Measurements from ENCODE around the gene PIP5K1B.

Gene PIP5K1B

DNA sequence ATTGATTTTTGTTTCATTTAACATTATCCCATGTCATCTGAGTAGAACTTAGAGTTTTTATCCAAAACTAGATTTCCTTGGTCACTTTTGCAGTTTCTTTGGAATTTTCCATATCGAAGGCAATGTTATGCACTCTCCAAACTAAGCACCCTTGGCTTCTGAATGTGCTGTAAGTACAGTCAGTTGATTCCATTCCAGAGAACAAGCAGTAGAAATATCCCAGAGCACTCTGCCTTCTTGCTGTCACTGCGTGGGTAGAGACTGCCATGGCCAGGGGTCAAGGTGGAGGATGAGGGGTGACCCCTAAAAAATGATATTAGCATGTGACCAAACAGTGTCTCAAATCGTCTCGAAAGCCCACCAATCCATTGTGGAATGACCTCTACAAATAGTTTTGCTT is 36.2 kb downstream of the PIP5K1B start:
- TF ChIP-seq EZH2phosphoT487 (IDR thresholded peaks at IDR 0.05; ENCODE audit: low read length) = no peak
- no peaks in the 10 kb centered on the region for H3F3A ChIP-seq (ENCODE audit: insufficient read depth, low read length)
- no peak overlapping the region for H3K4me2 ChIP-seq (ENCODE audit: low read depth, low read length)

GRCh38 chr9:68741704-68742332 is 36.8 kb downstream of the PIP5K1B start:
- no peaks in the 10 kb centered on the region for H3K4me1 ChIP-seq (ENCODE audit: low read length)
- no peak for TF ChIP-seq EZH2phosphoT487 (IDR thresholded peaks at IDR 0.05; ENCODE audit: low read length)
- TF ChIP-seq EZH2 (optimal IDR thresholded peaks at IDR 0.05; ENCODE audit: low read depth, low read length) = no peak
- TF ChIP-seq, protein P1, sequence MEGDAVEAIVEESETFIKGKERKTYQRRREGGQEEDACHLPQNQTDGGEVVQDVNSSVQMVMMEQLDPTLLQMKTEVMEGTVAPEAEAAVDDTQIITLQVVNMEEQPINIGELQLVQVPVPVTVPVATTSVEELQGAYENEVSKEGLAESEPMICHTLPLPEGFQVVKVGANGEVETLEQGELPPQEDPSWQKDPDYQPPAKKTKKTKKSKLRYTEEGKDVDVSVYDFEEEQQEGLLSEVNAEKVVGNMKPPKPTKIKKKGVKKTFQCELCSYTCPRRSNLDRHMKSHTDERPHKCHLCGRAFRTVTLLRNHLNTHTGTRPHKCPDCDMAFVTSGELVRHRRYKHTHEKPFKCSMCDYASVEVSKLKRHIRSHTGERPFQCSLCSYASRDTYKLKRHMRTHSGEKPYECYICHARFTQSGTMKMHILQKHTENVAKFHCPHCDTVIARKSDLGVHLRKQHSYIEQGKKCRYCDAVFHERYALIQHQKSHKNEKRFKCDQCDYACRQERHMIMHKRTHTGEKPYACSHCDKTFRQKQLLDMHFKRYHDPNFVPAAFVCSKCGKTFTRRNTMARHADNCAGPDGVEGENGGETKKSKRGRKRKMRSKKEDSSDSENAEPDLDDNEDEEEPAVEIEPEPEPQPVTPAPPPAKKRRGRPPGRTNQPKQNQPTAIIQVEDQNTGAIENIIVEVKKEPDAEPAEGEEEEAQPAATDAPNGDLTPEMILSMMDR (IDR thresholded peaks at IDR 0.05; ENCODE audit: low read length) = no peak
- H3K27ac ChIP-seq (ENCODE audit: low read length) = no peak overlapping the region
- H3K4me3 ChIP-seq (ENCODE audit: low read length) = no peak overlapping the region
- peaks cover 11% of the 10 kb centered on the region; the same call in 1 of the 2 replicates for H3K79me2 ChIP-seq (ENCODE audit: low read length)
- no peaks in the 10 kb centered on the region for H3K9me3 ChIP-seq (replicated peaks; ENCODE audit: insufficient read depth, low read length)
- H3K36me3 ChIP-seq (replicated peaks; ENCODE audit: insufficient read depth, low read length) = no peaks in the 10 kb centered on the region
- no peaks in the 10 kb centered on the region for H3K27me3 ChIP-seq (replicated peaks; ENCODE audit: insufficient read depth, low read length)
- no peaks in the 10 kb centered on the region for H3K9me2 ChIP-seq (replicated peaks; ENCODE audit: insufficient read depth, low read length)
- no peak overlapping the region for H3K9ac ChIP-seq (ENCODE audit: low read length)
- no peak overlapping the region for H2AFZ ChIP-seq (ENCODE audit: low read length)
- no peak for DNase-seq
- no peaks in the 10 kb centered on the region for H3F3A ChIP-seq (ENCODE audit: insufficient read depth, low read length)
- H3K4me2 ChIP-seq (ENCODE audit: low read depth, low read length) = no peak overlapping the region
- H4K20me1 ChIP-seq (ENCODE audit: insufficient read depth, low read length) = no peaks in the 10 kb centered on the region

More for the DNA sequence above, 36.2 kb downstream of the PIP5K1B start:
- Histone ChIP-seq H3K9ac (ENCODE audit: low read length) (no peak overlapping the region), H3K9me2 (replicated peaks; ENCODE audit: insufficient read depth, low read length) (no peaks in the 10 kb centered on the region), H3K9me3 (replicated peaks; ENCODE audit: insufficient read depth, low read length) (no peaks in the 10 kb centered on the region), H3K27me3 (replicated peaks; ENCODE audit: insufficient read depth, low read length) (no peaks in the 10 kb centered on the region), H4K20me1 (ENCODE audit: insufficient read depth, low read length) (no peaks in the 10 kb centered on the region), H2AFZ (ENCODE audit: low read length) (no peak overlapping the region), H3K27ac (ENCODE audit: low read length) (no peak overlapping the region), H3K36me3 (replicated peaks; ENCODE audit: insufficient read depth, low read length) (no peaks in the 10 kb centered on the region), H3K79me2 (ENCODE audit: low read length) (peaks cover 11% of the 10 kb centered on the region; the same call in 1 of the 2 replicates), H3K4me3 (ENCODE audit: low read length) (no peak overlapping the region), H3K4me1 (ENCODE audit: low read length) (no peaks in the 10 kb centered on the region)
- DNase-seq = no peak

DNA sequence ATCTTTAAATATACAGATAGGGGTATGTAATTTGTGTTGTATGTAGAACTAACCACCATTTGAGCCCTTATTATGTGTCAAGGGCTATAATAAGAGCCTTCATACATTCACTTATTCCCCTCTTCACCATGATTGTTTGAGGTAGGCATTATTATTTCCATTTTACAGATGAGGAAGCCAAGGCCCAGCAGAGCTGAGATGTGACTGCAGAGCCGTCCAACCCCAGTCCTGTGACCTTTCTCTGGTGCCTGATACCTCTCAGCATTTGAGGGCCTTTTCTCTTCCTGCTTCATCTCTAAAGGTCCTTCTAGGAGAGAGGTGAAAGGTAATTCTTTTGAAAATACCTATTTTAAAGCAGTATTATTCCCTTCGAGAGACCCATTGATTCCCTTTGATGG is 37.3 kb downstream of the PIP5K1B start:
- no peak overlapping the region for H3K27ac ChIP-seq (ENCODE audit: low read length)
- no peak overlapping the region for H3K9ac ChIP-seq (ENCODE audit: low read length)
- H2AFZ ChIP-seq (ENCODE audit: low read length) = no peak overlapping the region
- H4K20me1 ChIP-seq (ENCODE audit: insufficient read depth, low read length) = no peaks in the 10 kb centered on the region
- no peak overlapping the region for H3K4me3 ChIP-seq (ENCODE audit: low read length)
- no peaks in the 10 kb centered on the region for H3K27me3 ChIP-seq (replicated peaks; ENCODE audit: insufficient read depth, low read length)
- no peaks in the 10 kb centered on the region for H3F3A ChIP-seq (ENCODE audit: insufficient read depth, low read length)
- no peaks in the 10 kb centered on the region for H3K4me1 ChIP-seq (ENCODE audit: low read length)
- DNase-seq = no peak
- no peaks in the 10 kb centered on the region for H3K9me3 ChIP-seq (replicated peaks; ENCODE audit: insufficient read depth, low read length)
- H3K79me2 ChIP-seq (ENCODE audit: low read length) = peaks cover 6% of the 10 kb centered on the region; the same call in 1 of the 2 replicates
- H3K9me2 ChIP-seq (replicated peaks; ENCODE audit: insufficient read depth, low read length) = no peaks in the 10 kb centered on the region
- no peaks in the 10 kb centered on the region for H3K36me3 ChIP-seq (replicated peaks; ENCODE audit: insufficient read depth, low read length)
- no peak overlapping the region for H3K4me2 ChIP-seq (ENCODE audit: low read depth, low read length)
- no peak for TF ChIP-seq EZH2phosphoT487 (IDR thresholded peaks at IDR 0.05; ENCODE audit: low read length)
- TF ChIP-seq, protein P1 (IDR thresholded peaks at IDR 0.05; ENCODE audit: low read length) = no peak
- no peak for TF ChIP-seq EZH2 (optimal IDR thresholded peaks at IDR 0.05; ENCODE audit: low read depth, low read length)

GRCh38 chr9:68744426-68744825 is 39.4 kb downstream of the PIP5K1B start:
- H3K9me2 ChIP-seq (replicated peaks; ENCODE audit: insufficient read depth, low read length) = no peaks in the 10 kb centered on the region
- H3F3A ChIP-seq (ENCODE audit: insufficient read depth, low read length) = no peaks in the 10 kb centered on the region
- no peak overlapping the region for H3K4me2 ChIP-seq (ENCODE audit: low read depth, low read length)
- no peak overlapping the region for H3K27ac ChIP-seq (ENCODE audit: low read length)
- no peak overlapping the region for H2AFZ ChIP-seq (ENCODE audit: low read length)
- no peaks in the 10 kb centered on the region for H3K27me3 ChIP-seq (replicated peaks; ENCODE audit: insufficient read depth, low read length)
- DNase-seq = no peak
- TF ChIP-seq EZH2 (optimal IDR thresholded peaks at IDR 0.05; ENCODE audit: low read depth, low read length) (no peak), EZH2phosphoT487 (IDR thresholded peaks at IDR 0.05; ENCODE audit: low read length) (no peak)
- TF ChIP-seq, protein P1 (IDR thresholded peaks at IDR 0.05; ENCODE audit: low read length) = no peak
- no peak overlapping the region for H3K4me3 ChIP-seq (ENCODE audit: low read length)
- H3K9ac ChIP-seq (ENCODE audit: low read length) = no peak overlapping the region
- H3K36me3 ChIP-seq (replicated peaks; ENCODE audit: insufficient read depth, low read length) = no peaks in the 10 kb centered on the region
- H3K79me2 ChIP-seq (ENCODE audit: low read length) = 0 out of 2 replicates have a peak, but pooled peaks cover 4% of the 10 kb centered on the region
- H4K20me1 ChIP-seq (ENCODE audit: insufficient read depth, low read length) = no peaks in the 10 kb centered on the region
- H3K9me3 ChIP-seq (replicated peaks; ENCODE audit: insufficient read depth, low read length) = no peaks in the 10 kb centered on the region
- H3K4me1 ChIP-seq (ENCODE audit: low read length) = no peaks in the 10 kb centered on the region

Measured in MM.1S (cell line).